ENCODE data around the gene KIF1A. TPM values are rescaled to one million over a fixed set of nuclear protein-coding genes. Genes with fewer than 3 reads are reported as not detected.

Gene KIF1A
- total and polyA plus RNA-seq, 2 of the 8 experiments (the other 6 are each of a cell fraction or from before 2014, with no cell fraction given) = 61.3 to 281 TPM

DNA sequence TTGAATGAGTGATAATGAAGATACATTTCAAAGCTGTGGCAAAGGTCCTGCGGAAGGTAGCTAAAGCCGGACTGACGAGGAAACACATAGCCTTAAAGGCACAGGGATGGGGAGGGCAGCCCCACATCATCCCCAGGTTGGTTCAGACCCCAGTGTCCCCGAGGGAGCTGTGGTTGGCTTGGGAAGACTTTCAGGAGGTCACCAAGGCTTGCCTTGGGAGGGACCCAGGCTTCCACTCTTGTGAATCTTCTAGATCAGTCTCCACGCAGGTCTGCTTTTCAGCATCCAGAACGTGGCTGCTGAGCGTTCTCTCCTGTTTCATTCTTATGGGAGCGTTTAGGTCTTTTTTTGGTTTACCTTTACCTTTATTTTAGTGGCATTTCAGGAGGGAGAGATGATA, 16.8 kb downstream of the KIF1A start:
- H2BK5ac ChIP-seq (ENCODE audit: low read depth, low read length) = no peak overlapping the region
- H3K27me3 ChIP-seq (replicated peaks in 1 of 4; ENCODE audit: control insufficient read depth in 3 of 4, extremely low read depth in 1 of 4, insufficient read depth in 3 of 4, low read length in 3 of 4) = no peaks in the 10 kb centered on the region
- H2AK5ac ChIP-seq (ENCODE audit: low read depth, low read length) = no peak overlapping the region
- H2BK120ac ChIP-seq (replicated peaks; ENCODE audit: low read depth, low read length) = no peak overlapping the region
- peaks cover 21 to 25% of the 10 kb centered on the region in 2 experiments for H4K20me1 ChIP-seq (replicated peaks in 1 of 2; ENCODE audit: control insufficient read depth in 1 of 2, insufficient read depth in 2 of 2, low read length in 2 of 2)
- no peak overlapping the region for H2BK15ac ChIP-seq (ENCODE audit: low read length)
- H3K4ac ChIP-seq (replicated peaks; ENCODE audit: insufficient read length, low read depth, low read length) = no peak overlapping the region
- H3K23me2 ChIP-seq (ENCODE audit: low read depth, low read length) = no peaks in the 10 kb centered on the region; the same call in 1 of the 2 replicates
- no peak for FAIRE-seq
- H3K56ac ChIP-seq (replicated peaks; ENCODE audit: insufficient read length, low read depth, low read length) = no peak overlapping the region
- ChIA-PET POLR2A (ENCODE audit: partially characterized antibody) (interaction anchor here (0.9 to 7.7 kb wide), 5 partner anchors 10 to 25 kb away, joined by 4 to 52 read pairs (median 8); partner anchors contain the start of gene KIF1A), CTCF (ENCODE audit: partially characterized antibody) (interaction anchor here (1.3 kb wide), 1 partner anchor 19 kb away, joined by 3 read pairs; no protein-coding TSS in a partner anchor)
- no peak overlapping the region for H2BK20ac ChIP-seq (ENCODE audit: low read length)
- no peak overlapping the region for H3K27ac ChIP-seq (ENCODE audit: low read depth, low read length)
- H3K18ac ChIP-seq (ENCODE audit: extremely low read depth, low read length) = no peak overlapping the region
- H3K79me2 ChIP-seq (ENCODE audit: control insufficient read depth in 1 of 2, insufficient read depth in 2 of 2, low read length in 2 of 2) = peaks cover 24 to 99% of the 10 kb centered on the region in 2 experiments
- no peak overlapping the region; the same call in 1 of the 2 replicates for H4K8ac ChIP-seq (ENCODE audit: extremely low read depth, insufficient read depth, low read length)
- no peak overlapping the region for H3K4me3 ChIP-seq (ENCODE audit: extremely low read depth in 1 of 4, insufficient read depth in 2 of 4, low read depth in 3 of 4, low read length in 4 of 4)
- H4K5ac ChIP-seq (ENCODE audit: insufficient read length, low read depth, low read length) = no peak overlapping the region
- no peak overlapping the region for H3K9ac ChIP-seq (replicated peaks in 1 of 4; ENCODE audit: extremely low read depth in 1 of 4, low read depth in 3 of 4, low read length in 3 of 4)
- H3K23ac ChIP-seq (ENCODE audit: insufficient read length) = no peak overlapping the region
- peaks cover 0 to 11% (median under 1%) of the 10 kb centered on the region in 4 experiments; a peak in 3 of 8 replicates for H3K36me3 ChIP-seq (ENCODE audit: control insufficient read depth in 2 of 4, insufficient read depth in 4 of 4, low read length in 3 of 4)
- DNase-seq (ENCODE audit: low read depth in 1 of 2, low spot score in 2 of 2) = no peak
- no peaks in the 10 kb centered on the region; a peak in 1 of 4 replicates for H3K9me3 ChIP-seq (ENCODE audit: insufficient read depth in 2 of 2, low read depth in 1 of 2, low read length in 1 of 2)
- no peak overlapping the region for H2AFZ ChIP-seq (ENCODE audit: low read length)
- peaks cover 6% of the 10 kb centered on the region for H3K79me1 ChIP-seq (ENCODE audit: low read depth, low read length)
- H3K14ac ChIP-seq (ENCODE audit: insufficient read length) = no peak overlapping the region
- WGBS, 2 experiments (ENCODE audit: extremely low coverage in 1 of 2, insufficient coverage in 1 of 2, insufficient read length in 1 of 2, insufficient replicate concordance in 2 of 2, low coverage in 1 of 2, low lambda C conversion rate in 2 of 2, missing lambda C conversion rate in 1 of 2) = 94% methylated on average over 8 of the region's 8 CpGs; no CpG with 5 or more reads in 1 of the 2 experiments
- no peak overlapping the region for H4K91ac ChIP-seq (replicated peaks; ENCODE audit: insufficient read length, low read length)
- no peak overlapping the region for H2BK12ac ChIP-seq (ENCODE audit: low read depth, low read length)
- H3K4me2 ChIP-seq (ENCODE audit: insufficient read depth in 1 of 2, low read depth in 2 of 2, low read length in 2 of 2) = no peak overlapping the region
- peaks cover 0 to 3% (median 1%) of the 10 kb centered on the region in 4 experiments; a peak in 2 of 7 replicates for H3K4me1 ChIP-seq (replicated peaks in 1 of 4; ENCODE audit: control insufficient read depth in 3 of 4, insufficient read depth in 4 of 4, low read length in 3 of 4)
- TF ChIP-seq NANOG (IDR thresholded peaks at IDR 0.05; ENCODE audit: insufficient read depth, low read depth, low read length, poor library complexity, severe bottlenecking) = no peak
- no peak for TF ChIP-seq KDM5A (IDR thresholded peaks at IDR 0.05; ENCODE audit: low read length)
- TF ChIP-seq CBX8 (IDR thresholded peaks at IDR 0.05; ENCODE audit: borderline replicate concordance, low read depth, low read length) = no peak
- TF ChIP-seq EZH2 (IDR thresholded peaks at IDR 0.05; ENCODE audit: low read depth, low read length, severe bottlenecking) = no peak
- no peak for TF ChIP-seq TBP (IDR thresholded peaks at IDR 0.05; ENCODE audit: low read depth, low read length)
- no peak for TF ChIP-seq ZNF274 (IDR thresholded peaks at IDR 0.05; ENCODE audit: borderline replicate concordance, extremely low read depth, low read length)
- TF ChIP-seq SP4 (IDR thresholded peaks at IDR 0.05; ENCODE audit: low read length) = no peak
- TF ChIP-seq SRF (IDR thresholded peaks at IDR 0.05; ENCODE audit: low read depth, low read length) = no peak
- TF ChIP-seq MAFK (IDR thresholded peaks at IDR 0.05; ENCODE audit: low read depth, low read length) = no peak
- no peak for TF ChIP-seq EGR1 (IDR thresholded peaks at IDR 0.05; ENCODE audit: borderline replicate concordance, low read depth, low read length)
- TF ChIP-seq, protein P1, sequence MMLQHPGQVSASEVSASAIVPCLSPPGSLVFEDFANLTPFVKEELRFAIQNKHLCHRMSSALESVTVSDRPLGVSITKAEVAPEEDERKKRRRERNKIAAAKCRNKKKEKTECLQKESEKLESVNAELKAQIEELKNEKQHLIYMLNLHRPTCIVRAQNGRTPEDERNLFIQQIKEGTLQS (IDR thresholded peaks at IDR 0.05; ENCODE audit: insufficient read depth, low read depth, low read length) = no peak
- TF ChIP-seq, protein P2, sequence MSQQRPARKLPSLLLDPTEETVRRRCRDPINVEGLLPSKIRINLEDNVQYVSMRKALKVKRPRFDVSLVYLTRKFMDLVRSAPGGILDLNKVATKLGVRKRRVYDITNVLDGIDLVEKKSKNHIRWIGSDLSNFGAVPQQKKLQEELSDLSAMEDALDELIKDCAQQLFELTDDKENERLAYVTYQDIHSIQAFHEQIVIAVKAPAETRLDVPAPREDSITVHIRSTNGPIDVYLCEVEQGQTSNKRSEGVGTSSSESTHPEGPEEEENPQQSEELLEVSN (IDR thresholded peaks at IDR 0.05) = no peak
- TF ChIP-seq SUZ12 (IDR thresholded peaks at IDR 0.05; ENCODE audit: low read length) = no peak
